Measurements from ENCODE around the gene MOB3A. TPM values are rescaled to one million over a fixed set of nuclear protein-coding genes. Genes with fewer than 3 reads are reported as not detected.
"Not testable (repeated sequence)": the region's sequence is repeated elsewhere in the genome, so short reads cannot be mapped to it uniquely, and the experiment has no call there.

Gene MOB3A
- total and polyA plus RNA-seq, 2 experiments from 2014 or later, result 2.9 to 5.9 TPM

GRCh38 chr19:2096480-2097202 is 515 bp upstream of the MOB3A start, which contains the start of gene IZUMO4 (continued):
- TF ChIP-seq ZNF462 (CRISPR knock-in tag; IDR thresholded peaks at IDR 0.05) (no peak), STAT1 (IDR thresholded peaks at IDR 0.05; ENCODE audit: unreplicated experiment) (no peak), EZH2phosphoT487 (IDR thresholded peaks at IDR 0.05; ENCODE audit: unreplicated experiment) (no peak), REST (IDR thresholded peaks at IDR 0.05; ENCODE audit: unreplicated experiment) (no peak), ZNF331 (CRISPR knock-in tag; IDR thresholded peaks at IDR 0.05; ENCODE audit: low read depth) (no peak), ZNF114 (CRISPR knock-in tag; IDR thresholded peaks at IDR 0.05) (no peak), ETS1 (IDR thresholded peaks at IDR 0.05) (no peak), EZH2 (IDR thresholded peaks at IDR 0.05; ENCODE audit: low read depth, unreplicated experiment) (no peak), POLR2AphosphoS5 (IDR thresholded peaks at IDR 0.05; ENCODE audit: low read depth) (no peak; the same call in 1 of the 2 replicates), CTCF (conservative IDR thresholded peaks at IDR 0.05; ENCODE audit: low read depth in 2 of 2) (peak; percentile 13 to 55; a peak in 2 of 4 replicates)

GRCh38 chr19:2091926-2092525 is 4.1 kb downstream of the MOB3A start:
- H3K4me3 Mint-ChIP-seq; H3K79me2 ChIP-seq (replicated peaks; ENCODE audit: insufficient read depth); H3K9me3 Mint-ChIP-seq; H3K27ac Mint-ChIP-seq; H3K27me3 ChIP-seq (ENCODE audit: insufficient read depth); H3K4me3 ChIP-seq; H3K36me3 Mint-ChIP-seq (ENCODE audit: low read depth); ATAC-seq; H2AFZ ChIP-seq; H3K36me3 ChIP-seq (ENCODE audit: insufficient read depth); DNase-seq (ENCODE audit: low spot score); H3F3A ChIP-seq (replicated peaks; ENCODE audit: low read depth); H3K4me2 ChIP-seq; H3K4me1 ChIP-seq (ENCODE audit: insufficient read depth); H4K20me1 ChIP-seq (replicated peaks; ENCODE audit: insufficient read depth); H3K9me2 ChIP-seq (ENCODE audit: insufficient read depth); H3K27ac ChIP-seq (ENCODE audit: low read depth): not testable (repeated sequence)
- H3K27me3 Mint-ChIP-seq (ENCODE audit: insufficient read depth, low read depth, poor library complexity), result peaks cover 11% of the 10 kb centered on the region
- H3K4me1 Mint-ChIP-seq, result peaks cover 21% of the 10 kb centered on the region
